Anterior cingulate cortex (tissue), 58 donors: ENCODE data around the gene TLK1.
A peak's percentile ranks its signal among the peaks of the same experiment; 100 is the strongest.

Experiments
- DNase-seq, 58 donors: peaks; one replicate each; lab custom pipeline; 2025; lab: John Stamatoyannopoulos, UW

TLK1 gene

GRCh38 chr2:171160119-171160955 is at the start of gene TLK1:
Gene TLK1 (minus strand): TSS chr2:171160893. CDS start chr2:171160428, 465 bp downstream.
- peak in 56 of 58 donors; percentile 9 to 83 (median 56) for DNase-seq

GRCh38 chr2:171210216-171210863 is 49.6 kb upstream of the TLK1 start:
- no peak for DNase-seq

GRCh38 chr2:171208657-171209056 is 48.0 kb upstream of the TLK1 start:
- DNase-seq, result no peak

GRCh38 chr2:171206422-171207115 is 45.9 kb upstream of the TLK1 start:
- DNase-seq, result no peak

- no peak for DNase-seq
Measured at GRCh38 chr2:171205551-171205950, 44.9 kb upstream of the TLK1 start.

GRCh38 chr2:171201767-171202166 is 41.1 kb upstream of the TLK1 start:
- no peak for DNase-seq

- no peak for DNase-seq
Measured at GRCh38 chr2:171201271-171201670, 40.6 kb upstream of the TLK1 start.

- no peak for DNase-seq
Measured at GRCh38 chr2:171200469-171200868, 39.8 kb upstream of the TLK1 start.

- DNase-seq, result no peak
Measured at GRCh38 chr2:171191021-171191420, 30.3 kb upstream of the TLK1 start.

GRCh38 chr2:171187819-171188218 is 27.1 kb upstream of the TLK1 start:
- DNase-seq, result no peak

- DNase-seq, result no peak
Measured at GRCh38 chr2:171187177-171187576, 26.5 kb upstream of the TLK1 start.

- peak in 1 of 58 donors; percentile 59 for DNase-seq
Measured at GRCh38 chr2:171185941-171186340, 25.2 kb upstream of the TLK1 start.

GRCh38 chr2:171185165-171185818 is 24.6 kb upstream of the TLK1 start:
- DNase-seq, result no peak

GRCh38 chr2:171181064-171182049 is 20.7 kb upstream of the TLK1 start:
- DNase-seq, result no peak

GRCh38 chr2:171180229-171180930 is 19.7 kb upstream of the TLK1 start:
- DNase-seq, result no peak

- DNase-seq, result no peak
Measured at GRCh38 chr2:171178993-171179392, 18.3 kb upstream of the TLK1 start.

GRCh38 chr2:171176516-171176915 is 15.8 kb upstream of the TLK1 start:
- DNase-seq, result no peak

- no peak for DNase-seq
Measured at GRCh38 chr2:171174075-171174474, 13.4 kb upstream of the TLK1 start.

- no peak for DNase-seq
Measured at GRCh38 chr2:171173087-171173486, 12.4 kb upstream of the TLK1 start.
